Keratinocyte (primary cell): ENCODE data around the gene MFSD6L. TPM values are rescaled to one million over a fixed set of nuclear protein-coding genes. Genes with fewer than 3 reads are reported as not detected.

ENCODE experiments used
- DNase-seq: peaks from one replicate; pipeline ENCODE4 v3.0.0-alpha.2; 2011; ENCODE audit warnings: low read depth, missing footprints, low spot score
- FAIRE-seq: peaks from 2 replicates; lab custom pipeline; 2011; peaks lifted over from hg19 to GRCh38; lab: Jason Lieb, UNC
- H2AFZ ChIP-seq: 2 replicates; pipeline ENCODE4 v1.6.0; 2012; ENCODE audit warnings: low read length, control low read depth, inconsistent platforms; ENCODE audit not compliant: control insufficient read depth
- H3K27ac ChIP-seq: 2 replicates; pipeline ENCODE4 v1.5.1; 2011; ENCODE audit warnings: low read length; ENCODE audit not compliant: control insufficient read depth, insufficient read depth
- H3K27me3 ChIP-seq: 3 replicates; pipeline ENCODE4 v1.6.0; 2011; ENCODE audit warnings: low read length; ENCODE audit not compliant: control insufficient read depth, insufficient read depth; ENCODE audit errors: extremely low read depth
- H3K36me3 ChIP-seq, 2 experiments: 2 replicates in 1 of 2; 3 replicates in 1 of 2; pipeline ENCODE4 v1.5.1; 2011; ENCODE audit warnings: low read length in 2 of 2, mild to moderate bottlenecking in 1 of 2; ENCODE audit not compliant: control insufficient read depth in 2 of 2, insufficient read depth in 2 of 2; ENCODE audit errors: extremely low read depth in 1 of 2
- H3K4me1 ChIP-seq: 3 replicates; pipeline ENCODE4 v1.5.1; 2011; ENCODE audit warnings: low read length; ENCODE audit not compliant: control insufficient read depth, insufficient read depth; ENCODE audit errors: extremely low read depth
- H3K4me2 ChIP-seq: 3 replicates; pipeline ENCODE4 v1.6.0; 2011; ENCODE audit warnings: low read depth, low read length; ENCODE audit not compliant: control insufficient read depth, insufficient read depth; ENCODE audit errors: extremely low read depth
- H3K4me3 ChIP-seq, 3 experiments: fragments of 200-600 bp in 1 of 3; sonication (generic) in 1 of 3; 2 replicates in 2 of 3; 3 replicates in 1 of 3; pipeline ENCODE4 v1.5.1; 2011 to 2016; ENCODE audit warnings: low read length in 3 of 3, mild to moderate bottlenecking in 3 of 3, control low read depth in 2 of 3, inconsistent platforms in 1 of 3, low read depth in 1 of 3, mixed read lengths in 1 of 3, mixed run types in 1 of 3, moderate library complexity in 1 of 3; ENCODE audit not compliant: control insufficient read depth in 2 of 3, insufficient read depth in 2 of 3; ENCODE audit errors: extremely low read depth in 1 of 3
- H3K79me2 ChIP-seq: 2 replicates; pipeline ENCODE4 v1.6.0; 2012; ENCODE audit warnings: low read length; ENCODE audit not compliant: control insufficient read depth, insufficient read depth
- H3K9ac ChIP-seq: 3 replicates; pipeline ENCODE4 v1.6.0; 2011; ENCODE audit warnings: low read length; ENCODE audit not compliant: control insufficient read depth, insufficient read depth; ENCODE audit errors: extremely low read depth
- H3K9me1 ChIP-seq: 3 replicates; pipeline ENCODE4 v1.6.0; 2011; ENCODE audit warnings: low read length; ENCODE audit not compliant: control insufficient read depth, insufficient read depth; ENCODE audit errors: extremely low read depth
- H3K9me3 ChIP-seq: 2 replicates; pipeline ENCODE4 v1.5.1; 2012; ENCODE audit warnings: low read depth, low read length; ENCODE audit not compliant: control insufficient read depth
- H4K20me1 ChIP-seq: 3 replicates; pipeline ENCODE4 v1.6.0; 2011; ENCODE audit warnings: low read length; ENCODE audit not compliant: control insufficient read depth, insufficient read depth; ENCODE audit errors: extremely low read depth
- CTCF ChIP-seq, 3 experiments: IDR thresholded peaks in 1 of 3; conservative IDR thresholded peaks in 1 of 3; optimal IDR thresholded peaks in 1 of 3; 2 replicates in 2 of 3; 3 replicates in 1 of 3; pipeline versions ENCODE3 to v1.5.1; 2011; ENCODE audit warnings: low read length in 3 of 3, mild to moderate bottlenecking in 3 of 3, moderate library complexity in 2 of 3, control low read depth in 1 of 3, inconsistent platforms in 1 of 3; ENCODE audit not compliant: insufficient read depth in 2 of 3; ENCODE audit errors: extremely low read depth in 1 of 3
- EZH2 ChIP-seq: IDR thresholded peaks from one replicate; pipeline ENCODE4 v1.6.1; 2012; ENCODE audit warnings: inconsistent platforms, mild to moderate bottlenecking, low read length, moderate library complexity
- dilution Hi-C: fragments of 300-500 bp; cut with MboI; formaldehyde crosslinking; loops from one replicate; pipeline ENCODE4 v1.7.0; 2020; ENCODE audit warnings: low sequenced_read_pairs; ENCODE audit not compliant: extremely low pct_ligation_motif_present
- polyA plus RNA-seq, 5 experiments: library from polyadenylated mRNA; depleted of rRNA in 3 of 5; stranded (reverse) in 3 of 5; stranded (forward) in 1 of 5; unstranded in 1 of 5; fragments of >200 nt; gene quantifications; 1 replicate in 1 of 5; 2 replicates in 3 of 5; 3 replicates in 1 of 5; pipeline versions ENCODE4 v1.2.1 to v1.2.3, GENCODE V29; 2011 to 2012; ENCODE audit warnings: missing spikeins in 2 of 5, low read depth in 1 of 5, low replicate concordance in 1 of 5

Gene MFSD6L
- polyA plus RNA-seq, 1 donor (not counting 4 experiments of a cell fraction or from before 2014, with no cell fraction given) = not detected

GRCh38 chr17:8798176-8798845 lies 854 bp downstream of the MFSD6L start:
- dilution Hi-C loops = no loop called here
- peaks cover 2% of the 10 kb centered on the region for H3K4me1 ChIP-seq
- H3K9ac ChIP-seq = no peak overlapping the region
- no peak for FAIRE-seq
- H3K79me2 ChIP-seq = no peaks in the 10 kb centered on the region
- no peak overlapping the region for H2AFZ ChIP-seq
- H3K9me3 ChIP-seq = no peaks in the 10 kb centered on the region
- peaks cover 11% of the 10 kb centered on the region for H3K27me3 ChIP-seq
- no peaks in the 10 kb centered on the region for H4K20me1 ChIP-seq
- no peak overlapping the region for H3K27ac ChIP-seq
- no peak overlapping the region for H3K4me3 ChIP-seq
- H3K9me1 ChIP-seq = no peaks in the 10 kb centered on the region
- H3K36me3 ChIP-seq = no peaks in the 10 kb centered on the region
- no peak for DNase-seq
- TF ChIP-seq EZH2 (no peak), CTCF (optimal IDR thresholded peaks at IDR 0.05 in 1 of 3, IDR thresholded peaks at IDR 0.05 in 1 of 3, conservative IDR thresholded peaks at IDR 0.05 in 1 of 3; ENCODE audit: extremely low read depth in 1 of 3, insufficient read depth in 2 of 3, low read length in 3 of 3) (no peak)
- no peak overlapping the region for H3K4me2 ChIP-seq

- DNase-seq (no peak), FAIRE-seq (no peak)
- dilution Hi-C loops = no loop called here
- H3K4me1 ChIP-seq = peaks cover 2% of the 10 kb centered on the region
- no peak overlapping the region for H3K4me3 ChIP-seq
- no peaks in the 10 kb centered on the region for H3K79me2 ChIP-seq
- TF ChIP-seq EZH2 (no peak), CTCF (optimal IDR thresholded peaks at IDR 0.05 in 1 of 3, IDR thresholded peaks at IDR 0.05 in 1 of 3, conservative IDR thresholded peaks at IDR 0.05 in 1 of 3; ENCODE audit: extremely low read depth in 1 of 3, insufficient read depth in 2 of 3, low read length in 3 of 3) (no peak)
- no peaks in the 10 kb centered on the region for H3K9me1 ChIP-seq
- H3K36me3 ChIP-seq = no peaks in the 10 kb centered on the region
- no peak overlapping the region for H2AFZ ChIP-seq
- H4K20me1 ChIP-seq = no peaks in the 10 kb centered on the region
- no peaks in the 10 kb centered on the region for H3K9me3 ChIP-seq
- no peak overlapping the region for H3K9ac ChIP-seq
- no peak overlapping the region for H3K27ac ChIP-seq
- H3K27me3 ChIP-seq = peaks cover 11% of the 10 kb centered on the region
- H3K4me2 ChIP-seq = no peak overlapping the region
These were observed 1.5 kb downstream of the MFSD6L start for GRCh38 chr17:8797621-8798175.
